ENCODE data around the gene NBEA. TPM values are rescaled to one million over a fixed set of nuclear protein-coding genes. Genes with fewer than 3 reads are reported as not detected.

The NBEA gene
- total RNA-seq, 2 donors from 2014 or later: 2.1 to 4.3 TPM

DNA sequence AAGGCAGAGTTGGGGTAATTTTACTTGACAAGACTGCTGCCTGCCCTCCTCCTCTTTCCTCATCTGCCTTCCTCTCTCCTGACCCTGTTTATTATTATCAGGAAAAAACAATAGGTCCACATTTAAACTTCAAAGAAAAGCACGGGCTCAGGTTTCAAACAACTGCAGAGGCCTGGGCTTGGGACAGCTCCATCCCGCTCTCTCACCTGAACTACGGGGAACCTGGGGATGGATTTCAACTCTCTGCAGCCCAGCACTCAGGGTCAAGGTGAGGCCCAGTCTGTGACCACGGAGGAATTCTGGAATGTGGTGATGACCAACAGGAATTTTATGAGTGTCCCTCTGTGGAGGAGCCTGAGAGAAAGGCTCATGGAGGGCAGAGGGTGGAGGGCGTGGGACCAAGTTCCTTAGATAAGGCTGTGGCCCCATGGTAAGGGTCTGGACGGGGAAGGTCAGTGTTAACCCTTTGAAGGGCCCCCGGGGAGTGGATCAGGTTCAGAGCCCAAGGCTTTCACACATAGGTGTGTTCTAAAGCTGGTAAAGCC, 755.2 kb downstream of the NBEA start:
- DNase-seq: no peak
- no peak for ATAC-seq
- intact Hi-C loops (cut with DNase I, micrococcal nuclease): no loop called here

DNA sequence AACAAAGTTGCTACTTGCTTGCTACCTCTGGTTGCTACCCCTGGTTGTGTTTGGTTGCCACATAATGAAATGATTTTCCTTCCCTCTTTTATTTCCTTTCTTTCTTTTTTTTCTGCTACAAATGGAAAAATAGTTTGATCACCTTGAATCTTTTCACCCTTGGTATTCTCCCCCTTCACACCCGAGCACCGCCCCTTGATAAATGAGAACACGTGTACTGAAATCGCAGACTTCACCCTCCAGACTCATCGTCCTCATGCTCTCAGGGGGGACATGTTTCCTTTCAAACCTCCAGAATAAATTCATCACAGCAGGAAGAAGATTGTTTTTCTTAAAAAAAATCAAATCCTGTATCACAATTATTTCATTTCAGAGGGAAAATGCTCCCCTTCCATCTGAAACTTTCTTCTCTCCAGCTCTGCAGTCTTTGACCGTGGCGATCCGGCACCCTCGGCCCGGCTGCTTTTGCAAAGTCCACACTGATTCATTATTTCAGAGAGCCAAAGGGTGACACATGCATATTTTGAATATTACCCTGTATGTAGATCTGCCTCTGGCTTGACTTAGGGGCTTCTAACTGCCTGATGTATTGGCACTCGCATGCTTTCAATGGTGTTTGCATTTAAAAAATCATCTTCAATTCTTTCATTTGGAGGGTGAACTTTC, 757.0 kb downstream of the NBEA start:
- DNase-seq (no peak), ATAC-seq (no peak)
- intact Hi-C loops (cut with DNase I, micrococcal nuclease): no loop called here

DNA sequence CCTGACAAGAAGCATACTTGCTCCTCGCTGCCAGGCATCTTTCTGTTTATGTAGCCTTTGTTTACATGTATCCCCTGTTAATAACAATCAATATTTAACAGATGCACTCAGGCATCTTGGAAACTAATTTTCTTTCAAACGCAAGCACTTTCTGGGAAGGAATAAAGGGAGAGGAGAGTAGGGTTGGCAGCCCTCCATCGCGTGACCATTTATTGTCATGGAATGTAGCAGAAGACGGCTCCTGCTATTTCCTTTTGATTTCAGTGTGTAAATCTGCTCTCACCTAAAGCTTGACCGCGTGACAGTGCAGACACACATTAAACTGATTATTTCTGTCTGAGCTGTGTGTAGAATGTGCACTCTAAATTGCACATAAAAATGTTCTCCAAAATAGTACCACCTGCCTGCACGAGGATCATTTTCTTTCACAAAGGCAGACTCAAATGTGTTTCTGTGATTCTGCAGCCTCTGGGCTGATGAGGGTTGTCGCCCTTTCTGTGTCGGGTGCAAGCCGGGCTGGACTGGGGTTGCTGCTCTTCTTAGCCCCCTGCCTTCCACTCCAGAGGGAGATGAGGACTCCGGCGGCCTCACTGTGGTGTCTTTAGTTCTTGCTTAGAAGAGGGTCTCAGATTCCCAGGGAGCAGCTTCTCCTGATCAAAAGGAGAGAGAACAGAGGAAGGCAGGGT, 757.9 kb downstream of the NBEA start:
- intact Hi-C loops (cut with DNase I, micrococcal nuclease): no loop called here
- ATAC-seq (no peak), DNase-seq (peak in 1 of 2 donors; percentile 36)

DNA sequence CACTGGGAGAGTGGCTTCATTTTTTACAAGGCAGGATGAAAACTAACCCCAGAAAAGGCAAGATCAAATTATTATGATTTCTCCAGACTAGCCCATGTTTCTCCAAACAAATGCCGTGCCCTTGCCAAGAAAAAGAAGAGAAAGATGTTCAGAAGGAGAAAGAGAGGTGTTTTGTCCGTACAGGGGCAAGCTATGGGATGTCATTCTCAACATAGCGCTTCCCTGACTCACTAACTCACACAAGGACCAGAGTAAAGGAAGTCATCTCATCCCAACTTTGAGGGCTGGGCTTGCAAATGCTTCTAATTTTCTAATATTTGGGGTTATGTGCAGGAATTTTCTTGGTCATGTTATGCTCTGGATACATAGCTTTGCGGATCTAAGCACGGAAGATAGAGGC, 758.6 kb downstream of the NBEA start:
- ATAC-seq (no peak), DNase-seq (no peak)

DNA sequence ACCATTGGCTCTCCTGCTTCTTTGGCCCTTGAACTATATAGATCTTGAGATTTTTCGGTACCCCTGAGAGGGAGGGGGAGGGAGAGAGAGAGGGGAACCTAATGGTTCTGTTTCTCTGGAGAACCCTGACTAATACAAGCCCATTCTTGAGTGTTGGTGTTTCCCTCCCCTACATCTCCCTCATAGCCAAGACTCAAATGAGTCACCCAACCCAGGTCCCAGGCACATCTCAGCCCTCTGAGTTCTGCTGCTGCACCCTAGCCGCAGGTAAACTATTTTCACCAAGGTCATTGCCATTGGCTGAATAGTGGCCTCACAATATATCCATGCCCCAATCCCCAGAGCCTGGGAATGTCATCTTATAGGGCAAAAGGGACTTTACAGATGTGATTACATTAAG, 760.2 kb downstream of the NBEA start:
- DNase-seq: no peak
- no peak for ATAC-seq
- intact Hi-C loops (cut with DNase I, micrococcal nuclease): no loop called here

More for the DNA sequence above, 758.6 kb downstream of the NBEA start:
- intact Hi-C loops (cut with DNase I, micrococcal nuclease): no loop called here

DNA sequence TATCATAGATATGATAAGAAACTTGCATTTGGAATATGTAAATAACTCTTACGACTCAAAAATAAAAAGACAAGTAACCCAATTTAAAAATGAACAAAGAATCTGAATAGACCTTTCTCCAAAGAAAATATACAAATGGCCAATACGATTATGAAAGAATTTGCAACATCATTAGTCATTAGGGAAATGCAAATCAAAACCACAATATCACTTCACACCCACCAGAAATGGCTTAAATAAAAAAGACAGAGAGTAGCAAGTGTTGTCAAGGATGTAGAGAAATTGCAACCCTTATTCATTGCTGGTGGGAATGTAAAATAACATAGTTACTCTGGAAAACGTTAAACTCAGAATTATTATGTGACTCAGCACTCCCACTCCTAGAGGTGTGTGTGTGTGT, 761.0 kb downstream of the NBEA start:
- ATAC-seq: no peak

DNA sequence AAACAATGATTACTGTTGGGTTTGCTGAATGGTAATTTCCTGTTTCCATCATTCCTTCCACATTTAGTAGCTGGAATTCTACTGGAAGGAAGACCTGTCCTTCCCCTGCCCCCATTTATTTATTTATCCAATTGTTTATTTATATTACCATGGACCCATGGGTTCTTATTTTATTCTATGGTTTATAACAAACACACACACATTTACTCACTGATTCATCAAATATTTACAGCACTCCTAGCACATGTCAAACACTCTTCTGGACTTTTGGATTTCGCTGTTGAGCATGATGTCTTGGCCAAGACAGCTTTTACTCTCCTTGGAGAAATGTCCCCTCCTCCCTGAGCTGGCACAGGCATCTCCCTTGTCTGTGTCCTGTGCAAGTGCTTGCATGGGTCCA, 762.3 kb downstream of the NBEA start:
- intact Hi-C loops (cut with DNase I, micrococcal nuclease): no loop called here
- ATAC-seq (no peak), DNase-seq (no peak)

More for the DNA sequence above, 761.0 kb downstream of the NBEA start:
- no peak for DNase-seq
- intact Hi-C loops (cut with DNase I, micrococcal nuclease): no loop called here

DNA sequence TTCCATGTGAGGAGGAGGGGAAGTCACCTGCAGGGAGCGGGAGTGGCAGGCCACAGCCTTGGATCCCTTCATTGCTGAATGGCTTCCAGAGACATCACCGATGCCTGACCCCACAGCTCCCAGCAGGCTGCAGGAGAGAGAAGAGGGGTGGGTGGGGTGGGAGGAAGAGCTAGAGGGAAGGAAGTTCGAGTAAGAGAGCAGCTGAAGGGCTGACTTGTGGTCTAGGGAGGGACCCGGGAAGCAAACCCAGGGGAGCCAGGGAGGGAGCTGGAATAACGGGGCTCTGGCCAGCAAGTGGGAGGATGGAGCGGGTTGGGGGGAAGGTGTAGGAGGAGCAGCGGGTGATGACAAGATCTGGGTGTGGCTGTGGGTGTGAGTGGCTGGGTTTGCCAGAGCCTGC, 764.2 kb downstream of the NBEA start:
- no peak for ATAC-seq
- intact Hi-C loops (cut with DNase I, micrococcal nuclease): no loop called here
- DNase-seq: no peak

DNA sequence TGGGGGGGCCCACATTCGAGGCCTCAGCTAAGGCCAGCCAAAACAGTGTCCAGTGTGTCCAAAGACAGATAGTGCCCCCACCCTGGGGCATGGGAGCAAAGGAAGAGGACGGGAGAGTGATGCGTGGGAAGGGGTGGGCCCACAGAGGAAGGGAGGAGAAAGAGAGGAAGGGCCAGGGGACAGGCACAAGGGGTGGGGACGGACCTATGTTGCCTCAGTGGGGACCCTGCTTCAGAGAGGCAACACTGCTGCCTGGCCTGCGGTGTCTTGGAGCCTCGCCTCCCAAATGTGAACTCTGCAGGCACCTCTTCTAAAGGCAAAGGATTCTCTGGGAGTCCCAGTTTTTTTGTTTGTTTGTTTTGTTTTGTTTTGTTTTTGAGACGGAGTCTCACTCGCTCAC, 764.7 kb downstream of the NBEA start:
- intact Hi-C loops (cut with DNase I, micrococcal nuclease): no loop called here
- ATAC-seq: no peak
- DNase-seq: no peak

DNA sequence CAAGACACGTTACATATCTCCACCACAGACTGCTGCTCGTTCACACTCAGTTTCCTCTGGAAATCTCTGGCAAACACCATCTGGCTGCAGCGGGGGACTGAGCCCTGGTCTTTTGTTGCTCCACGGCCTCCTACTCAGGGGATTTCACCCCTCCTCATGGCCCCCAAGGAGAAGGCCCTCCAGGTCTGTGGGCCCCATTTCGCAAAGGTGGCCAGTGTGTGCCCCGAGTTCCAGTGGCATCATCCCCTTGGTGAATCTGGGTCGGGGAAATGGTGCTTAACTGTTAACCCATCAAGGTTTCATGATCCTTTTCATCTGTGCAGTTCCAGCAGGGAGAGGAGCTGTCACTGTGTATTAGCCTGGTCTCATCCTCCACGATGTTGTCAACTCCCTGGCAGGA, 769.8 kb downstream of the NBEA start:
- no peak for ATAC-seq
- no peak for DNase-seq
- intact Hi-C loops (cut with DNase I, micrococcal nuclease): no loop called here

DNA sequence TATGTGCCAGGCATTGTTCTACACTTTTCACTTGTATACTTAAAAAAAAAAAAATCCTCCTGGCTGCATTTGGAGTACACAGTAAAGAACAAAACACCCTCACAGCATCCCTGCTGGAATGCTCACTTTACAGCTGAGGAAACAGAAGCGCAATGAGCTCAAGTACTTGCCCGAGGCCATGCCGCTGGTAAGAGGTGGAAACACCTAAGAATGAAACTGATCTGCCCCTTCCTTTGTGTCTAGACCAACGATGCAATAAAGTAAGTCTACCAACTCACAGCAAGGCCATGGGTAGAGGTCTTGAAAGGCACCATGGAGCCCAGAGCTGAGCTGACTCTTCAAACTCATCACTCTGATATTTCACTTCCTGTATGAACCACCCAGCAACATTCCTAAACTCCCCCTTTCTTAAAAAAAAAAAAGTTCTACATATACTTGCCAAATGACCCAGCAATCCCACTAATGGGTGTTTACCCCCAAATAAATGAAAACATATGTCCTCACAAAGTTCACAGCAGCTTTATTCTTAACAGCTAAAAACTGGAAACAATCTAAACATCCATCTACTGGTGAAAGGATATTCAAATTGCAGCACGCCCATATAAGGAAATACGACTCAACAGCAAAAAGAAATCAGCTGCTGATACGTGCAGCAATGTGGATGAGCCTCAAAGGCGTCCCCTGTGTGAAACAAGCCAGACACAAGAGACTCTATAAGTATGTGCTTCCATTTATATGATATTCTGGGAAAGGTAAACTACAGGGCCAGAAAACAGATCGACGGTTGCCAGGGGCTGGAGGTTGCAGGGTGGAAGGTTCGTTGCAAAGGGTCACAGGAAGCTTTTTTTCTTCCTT, 771.1 kb downstream of the NBEA start:
- no peak for ATAC-seq
- intact Hi-C loops (cut with DNase I, micrococcal nuclease): no loop called here
- DNase-seq: no peak

DNA sequence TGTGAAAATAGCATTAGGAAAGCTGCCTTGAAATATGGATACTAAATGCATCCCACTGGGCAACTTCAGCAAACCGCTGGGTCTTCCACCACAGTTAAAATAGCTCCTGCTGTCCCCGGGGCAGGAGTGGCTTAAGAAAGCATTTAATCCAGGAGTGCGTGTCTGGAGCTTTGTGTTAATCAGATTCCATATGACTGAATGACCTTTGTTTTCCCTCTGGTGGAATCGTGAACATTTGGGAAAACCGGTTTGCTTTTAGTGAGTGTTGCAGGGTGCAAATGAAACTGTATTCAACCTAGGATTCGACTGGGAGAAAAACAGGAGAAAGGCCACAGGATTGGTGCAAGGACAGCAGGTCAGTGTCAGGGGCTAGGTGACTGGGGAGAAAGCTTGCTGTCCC, 772.1 kb downstream of the NBEA start:
- DNase-seq: no peak
- no peak for ATAC-seq
- intact Hi-C loops (cut with DNase I, micrococcal nuclease): no loop called here

DNA sequence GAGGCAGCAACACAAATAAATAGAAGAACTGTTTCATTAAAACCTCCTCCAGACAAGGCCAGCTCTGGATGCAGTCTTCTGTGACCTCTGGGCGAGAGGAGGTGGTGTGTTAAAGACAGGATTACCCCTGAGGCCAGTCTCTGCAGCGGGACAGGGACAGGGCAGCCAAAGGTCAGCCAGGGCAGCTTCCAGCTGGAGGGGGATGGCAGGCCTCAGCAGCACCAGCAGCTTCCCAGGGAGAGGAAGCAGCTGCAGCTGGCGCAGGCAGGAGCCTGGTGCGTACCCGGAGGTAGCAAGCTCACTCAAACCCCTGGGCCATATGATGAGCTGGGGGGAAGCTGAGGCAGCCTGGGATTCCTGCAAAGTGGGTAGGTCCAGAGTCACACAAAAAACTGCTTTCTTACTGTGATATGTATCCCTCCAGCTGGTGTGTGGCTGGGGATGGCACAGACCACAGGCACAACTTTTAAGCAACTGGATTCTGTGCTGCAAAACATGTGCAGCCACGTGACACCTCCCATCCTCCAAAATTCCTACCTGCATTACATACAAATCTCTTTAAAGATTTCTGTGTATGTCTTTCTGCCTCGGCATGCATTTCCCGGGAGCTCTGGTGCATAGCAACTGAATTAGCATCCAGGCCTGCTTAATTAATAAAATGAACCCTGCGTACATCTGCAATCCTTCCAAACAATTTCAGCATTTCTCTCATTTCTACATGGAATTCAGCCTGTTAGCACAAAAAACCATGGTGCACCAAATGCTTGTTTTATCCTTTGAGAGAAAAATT, 772.7 kb downstream of the NBEA start:
- ATAC-seq (no peak), DNase-seq (no peak)
- intact Hi-C loops (cut with DNase I, micrococcal nuclease): no loop called here

DNA sequence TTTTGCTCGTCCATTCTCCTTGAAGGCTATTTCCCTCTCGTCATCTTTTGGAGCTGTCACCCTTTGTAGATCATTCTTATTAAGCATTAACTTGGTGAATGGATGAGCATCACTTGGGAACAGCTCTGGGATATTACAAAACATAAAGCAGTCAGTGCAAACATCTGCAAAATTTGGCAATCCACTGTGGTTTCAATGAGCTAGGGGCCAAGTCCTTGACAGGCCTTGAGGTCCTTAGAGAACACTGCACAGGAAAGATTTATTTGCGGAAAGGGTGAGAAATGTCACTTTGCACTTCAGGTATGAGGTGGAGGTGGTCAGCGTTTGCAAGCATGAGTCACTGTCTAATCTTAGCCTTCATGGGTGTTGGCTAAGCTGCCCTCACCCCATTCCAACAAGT, 774.1 kb downstream of the NBEA start:
- ATAC-seq: no peak
- intact Hi-C loops (cut with DNase I, micrococcal nuclease): no loop called here
- no peak for DNase-seq

DNA sequence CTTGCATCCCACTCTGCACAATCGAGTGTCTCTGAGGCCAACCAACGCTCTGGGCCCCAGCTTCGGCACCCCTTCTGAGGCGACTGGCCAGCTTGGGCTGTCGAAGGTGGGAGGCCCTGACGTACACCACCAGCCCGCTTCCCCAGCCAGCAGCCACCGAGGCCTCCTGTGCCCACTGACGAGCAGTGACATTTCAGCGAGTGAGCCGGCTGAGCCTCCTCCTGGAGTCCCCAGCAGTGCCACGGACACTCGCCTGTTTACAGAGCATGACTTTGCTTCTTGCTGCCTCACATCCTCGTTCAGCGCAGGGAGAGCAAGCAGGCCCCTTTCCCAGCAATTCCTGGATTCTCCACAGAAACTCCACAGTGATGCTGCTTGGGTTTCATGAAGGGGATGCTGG, 774.7 kb downstream of the NBEA start:
- DNase-seq: no peak
- ATAC-seq: no peak
- intact Hi-C loops (cut with DNase I, micrococcal nuclease): no loop called here

DNA sequence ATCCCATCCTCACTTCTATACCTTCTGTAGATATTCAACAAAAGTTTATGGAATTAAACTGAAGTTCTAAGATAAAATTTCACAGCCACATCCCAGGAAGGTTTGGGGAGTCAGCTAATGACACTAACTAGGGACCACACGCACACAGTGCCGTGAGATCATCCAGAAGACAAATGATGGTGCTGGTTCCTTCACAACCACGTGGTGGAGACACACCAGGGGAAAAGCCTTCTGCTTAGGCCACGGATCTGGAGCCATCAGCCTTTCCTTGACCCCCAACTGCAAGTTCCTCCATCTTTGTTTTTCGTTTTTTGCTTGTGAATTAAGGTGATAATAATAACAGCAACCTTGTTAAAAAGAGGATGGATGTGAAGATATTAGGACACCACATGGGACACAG, 776.0 kb downstream of the NBEA start:
- ATAC-seq (no peak), DNase-seq (no peak)
- intact Hi-C loops (cut with DNase I, micrococcal nuclease): no loop called here

DNA sequence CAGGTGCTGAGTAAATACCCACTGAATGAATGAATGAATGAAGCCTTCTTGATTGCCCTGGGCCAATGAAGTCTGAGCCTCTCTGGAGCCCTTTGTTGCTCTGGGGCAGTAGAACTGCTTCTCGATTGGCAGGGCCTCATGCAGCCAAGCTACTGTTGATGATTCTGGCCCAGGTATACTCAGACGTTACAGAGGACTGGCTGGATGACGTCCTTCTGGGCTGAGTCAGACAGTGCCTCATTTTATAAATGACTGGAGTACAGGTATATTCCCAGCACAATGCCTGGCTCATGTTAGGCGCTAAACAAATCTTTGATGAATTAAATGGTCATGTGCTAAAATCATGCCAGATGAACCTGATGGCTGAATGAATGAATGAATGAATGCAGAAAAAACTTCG, 778.2 kb downstream of the NBEA start:
- ATAC-seq (no peak), DNase-seq (no peak)
- intact Hi-C loops (cut with DNase I, micrococcal nuclease): no loop called here

DNA sequence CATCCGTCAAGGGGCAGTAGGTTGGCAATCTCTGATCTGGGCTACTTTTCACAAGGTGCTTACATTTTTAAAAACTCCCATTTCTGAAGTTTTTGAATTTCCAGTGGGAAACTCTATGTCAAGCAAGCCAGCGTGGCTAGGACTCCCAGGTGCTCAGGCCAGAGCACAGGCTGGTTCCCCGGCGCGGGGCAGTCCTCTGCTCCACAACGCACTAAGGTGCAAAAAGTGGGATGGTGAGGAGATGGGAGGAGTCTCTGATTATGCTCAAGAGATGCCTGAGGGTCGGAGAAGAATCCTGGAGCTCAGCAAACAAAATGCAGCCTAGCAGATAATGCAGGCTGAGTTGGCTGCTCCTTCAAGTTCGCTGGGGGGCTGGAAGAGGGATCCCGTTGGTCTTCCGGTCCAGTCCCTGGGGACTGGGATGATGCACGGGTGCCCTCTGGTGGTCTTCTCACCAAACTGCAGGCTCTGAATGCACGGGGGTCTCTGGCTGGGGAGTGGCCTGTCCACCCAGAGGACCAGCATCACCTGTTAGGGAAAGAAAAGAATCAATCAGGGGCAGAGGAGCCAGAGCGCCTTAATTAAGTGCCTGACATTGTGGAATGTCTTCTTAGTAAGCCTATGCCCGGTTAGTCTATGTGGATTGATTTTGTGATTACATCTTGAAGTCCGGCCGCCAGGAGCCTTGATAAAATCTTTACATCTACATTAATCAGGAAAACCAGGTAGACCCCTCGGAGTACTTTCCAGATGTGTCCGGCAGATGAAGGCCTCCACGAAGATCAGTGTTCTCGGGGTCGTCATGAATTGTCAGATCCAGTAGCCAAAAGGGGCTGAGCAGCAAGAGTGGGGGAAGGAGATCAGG, 778.9 kb downstream of the NBEA start:
- DNase-seq: peak in 1 of 2 donors; percentile 25
- ATAC-seq: peak; percentile 37
- intact Hi-C loops (cut with DNase I, micrococcal nuclease): no loop called here

All from left colon (tissue), 2 donors.